MM.1S (cell line): ENCODE results near the gene DDIT3.

ENCODE experiments used
- DNase-seq: peaks from one replicate; pipeline ENCODE4 v3.0.0-alpha.2; 2015
- H2AFZ ChIP-seq: fragments of 300-600 bp; sonication (generic); 2 replicates; pipeline ENCODE4 v1.6.0; 2016; ENCODE audit warnings: antibody characterized with exemption, low read length
- H3F3A ChIP-seq: fragments of 300-600 bp; sonication (generic); 2 replicates; pipeline ENCODE4 v1.6.1; 2016; ENCODE audit warnings: mild to moderate bottlenecking, antibody characterized with exemption, low read length, moderate library complexity, mixed read lengths; ENCODE audit not compliant: insufficient read depth
- H3K27ac ChIP-seq: fragments of 300-600 bp; sonication (generic); 2 replicates; pipeline ENCODE4 v1.5.1; 2016; ENCODE audit warnings: mild to moderate bottlenecking, low read length
- H3K27me3 ChIP-seq: fragments of 300-600 bp; sonication (generic); replicated peaks from 2 replicates; pipeline ENCODE4 v1.6.0; 2016; ENCODE audit warnings: low read length; ENCODE audit not compliant: insufficient read depth
- H3K36me3 ChIP-seq: fragments of 300-600 bp; sonication (generic); replicated peaks from 2 replicates; pipeline ENCODE4 v1.6.1; 2016; ENCODE audit warnings: mild to moderate bottlenecking, low read length, mixed read lengths; ENCODE audit not compliant: insufficient read depth
- H3K4me1 ChIP-seq: fragments of 300-600 bp; sonication (generic); 2 replicates; pipeline ENCODE4 v1.6.1; 2016; ENCODE audit warnings: low read length, mixed read lengths
- H3K4me2 ChIP-seq: fragments of 300-600 bp; sonication (generic); 2 replicates; pipeline ENCODE4 v1.6.0; 2016; ENCODE audit warnings: low read depth, low read length
- H3K4me3 ChIP-seq: fragments of 300-600 bp; sonication (generic); 2 replicates; pipeline ENCODE4 v1.5.1; 2016; ENCODE audit warnings: low read length, mixed read lengths
- H3K79me2 ChIP-seq: fragments of 300-600 bp; sonication (generic); 2 replicates; pipeline ENCODE4 v1.6.1; 2016; ENCODE audit warnings: mixed run types, low read length, mixed read lengths
- H3K9ac ChIP-seq: fragments of 300-600 bp; sonication (generic); 2 replicates; pipeline ENCODE4 v1.6.1; 2016; ENCODE audit warnings: low read length, mixed read lengths
- H3K9me2 ChIP-seq: fragments of 300-600 bp; sonication (generic); replicated peaks from 2 replicates; pipeline ENCODE4 v1.6.1; 2016; ENCODE audit warnings: mild to moderate bottlenecking, low read length, mixed read lengths; ENCODE audit not compliant: insufficient read depth
- H3K9me3 ChIP-seq: fragments of 300-600 bp; sonication (generic); replicated peaks from 2 replicates; pipeline ENCODE4 v1.6.1; 2016; ENCODE audit warnings: mild to moderate bottlenecking, low read length, mixed read lengths; ENCODE audit not compliant: insufficient read depth
- H4K20me1 ChIP-seq: fragments of 300-600 bp; sonication (generic); 2 replicates; pipeline ENCODE4 v1.6.1; 2016; ENCODE audit warnings: mild to moderate bottlenecking, low read length, moderate library complexity, mixed read lengths; ENCODE audit not compliant: insufficient read depth
- CTCF ChIP-seq: fragments of 300-600 bp; sonication (generic); IDR thresholded peaks from 2 replicates; pipeline ENCODE4 v1.5.1; 2016; ENCODE audit warnings: antibody characterized with exemption, low read length, mixed read lengths
- EZH2 ChIP-seq: fragments of 300-600 bp; sonication (generic); optimal IDR thresholded peaks from 2 replicates; pipeline ENCODE3; 2017; ENCODE audit warnings: low read depth, mild to moderate bottlenecking, antibody characterized with exemption, low read length, mixed read lengths
- EZH2phosphoT487 ChIP-seq: fragments of 300-600 bp; sonication (generic); IDR thresholded peaks from 2 replicates; pipeline ENCODE4 v1.6.1; 2018; ENCODE audit warnings: antibody characterized with exemption, low read length

The DDIT3 gene

DNA sequence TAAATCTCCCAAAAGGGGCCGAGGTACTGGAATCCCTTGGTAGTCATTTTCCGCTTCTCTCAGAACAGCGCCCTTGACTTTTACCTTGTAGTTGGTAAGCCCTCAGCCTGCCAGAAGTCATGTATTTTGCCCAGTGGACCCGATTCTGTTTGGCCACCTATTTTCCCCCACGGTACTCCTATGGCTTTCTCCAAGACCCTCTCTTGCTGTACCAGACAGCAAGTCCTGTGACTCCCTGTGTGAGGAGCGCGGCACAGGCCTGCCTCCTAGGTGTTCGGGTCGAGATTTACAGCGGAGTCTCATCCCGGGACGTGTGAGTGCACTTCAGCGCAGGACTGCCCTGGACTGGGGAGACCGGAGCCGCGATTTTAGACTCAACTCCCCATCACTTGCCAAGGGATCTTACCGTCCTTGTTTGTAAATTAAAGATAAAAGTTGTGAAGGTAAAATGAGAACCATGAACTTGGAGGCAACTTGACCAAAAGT, 1.3 kb upstream of the DDIT3 start:
- no peaks in the 10 kb centered on the region for H3K9me2 ChIP-seq
- no peaks in the 10 kb centered on the region for H3K27me3 ChIP-seq
- TF ChIP-seq EZH2, result no peak
- no peak for TF ChIP-seq CTCF
- TF ChIP-seq EZH2phosphoT487, result no peak
- H3K9ac ChIP-seq, result peak overlapping the region; percentile 70
- H3K27ac ChIP-seq, result peak overlapping the region; percentile 92
- H4K20me1 ChIP-seq, result no peaks in the 10 kb centered on the region
- peak overlapping the region; percentile 53 for H2AFZ ChIP-seq
- H3K79me2 ChIP-seq, result peaks cover 71% of the 10 kb centered on the region
- peaks cover 34% of the 10 kb centered on the region for H3F3A ChIP-seq
- 0 out of 2 replicates have a peak, but pooled peaks cover 6% of the 10 kb centered on the region for H3K36me3 ChIP-seq
- H3K4me1 ChIP-seq, result peaks cover 23% of the 10 kb centered on the region
- H3K9me3 ChIP-seq, result no peaks in the 10 kb centered on the region
- peak overlapping the region; percentile 60; the same call in 1 of the 2 replicates for H3K4me3 ChIP-seq
- DNase-seq, result peak; percentile 5
- H3K4me2 ChIP-seq, result peak overlapping the region; percentile 45

GRCh38 chr12:57519796-57520052, 590 bp downstream of the DDIT3 start:
- Histone ChIP-seq H3K79me2 (peaks cover 57% of the 10 kb centered on the region), H2AFZ (peak overlapping the region; percentile 16), H3K4me1 (peaks cover 23% of the 10 kb centered on the region), H3F3A (peaks cover 44% of the 10 kb centered on the region), H3K9me2 (no peaks in the 10 kb centered on the region), H4K20me1 (no peaks in the 10 kb centered on the region), H3K9me3 (no peaks in the 10 kb centered on the region), H3K27me3 (no peaks in the 10 kb centered on the region), H3K9ac (peak overlapping the region; percentile 93), H3K4me3 (peak overlapping the region; percentile 92), H3K36me3 (peaks cover 14% of the 10 kb centered on the region), H3K27ac (peak overlapping the region; percentile 94), H3K4me2 (peak overlapping the region; percentile 83)
- TF ChIP-seq EZH2phosphoT487, result no peak
- TF ChIP-seq EZH2, result no peak
- TF ChIP-seq CTCF, result no peak
- DNase-seq, result no peak

- Histone ChIP-seq H3K9me2 (no peaks in the 10 kb centered on the region), H4K20me1 (no peaks in the 10 kb centered on the region)
These were observed 1.2 kb downstream of the DDIT3 start for GRCh38 chr12:57518920-57519795.

More at GRCh38 chr12:57518920-57519795, 1.2 kb downstream of the DDIT3 start:
- Histone ChIP-seq H3F3A (peaks cover 49% of the 10 kb centered on the region), H3K4me1 (peaks cover 23% of the 10 kb centered on the region), H3K27ac (peak overlapping the region; percentile 94; the same call in 1 of the 2 replicates), H3K4me3 (peak overlapping the region; percentile 92), H3K36me3 (peaks cover 18% of the 10 kb centered on the region), H3K79me2 (peaks cover 51% of the 10 kb centered on the region), H3K4me2 (peak overlapping the region; percentile 83), H3K27me3 (no peaks in the 10 kb centered on the region), H3K9ac (peak overlapping the region; percentile 93), H3K9me3 (no peaks in the 10 kb centered on the region), H2AFZ (no peak overlapping the region)
- TF ChIP-seq CTCF, result no peak
- no peak for TF ChIP-seq EZH2
- no peak for TF ChIP-seq EZH2phosphoT487
- peak; percentile 9 for DNase-seq
